Neural cell (in vitro differentiated cells): ENCODE measurements around the gene TMEM273. TPM values are rescaled to one million over a fixed set of nuclear protein-coding genes. Genes with fewer than 3 reads are reported as not detected.

Source experiments
- H2AFZ ChIP-seq: fragments of 200-600, 300-800 bp; sonication (generic), shearing (Covaris generic); 2 replicates; pipeline ENCODE4 v1.6.0; 2014; ENCODE audit warnings: low read depth, mild to moderate bottlenecking, antibody characterized with exemption, low read length, moderate library complexity
- H3F3A ChIP-seq: fragments of 200-600 bp; shearing (Covaris generic); 2 replicates; pipeline ENCODE4 v1.6.1; 2016; ENCODE audit warnings: mild to moderate bottlenecking, moderate library complexity, mixed read lengths, antibody characterized with exemption, low read length; ENCODE audit not compliant: insufficient read depth, poor library complexity, severe bottlenecking
- H3K27ac ChIP-seq: fragments of 200-600, 300-800 bp; sonication (generic), shearing (Covaris generic); 2 replicates; pipeline ENCODE4 v1.5.1; 2014; ENCODE audit warnings: mild to moderate bottlenecking, low read length, moderate library complexity
- H3K27me3 ChIP-seq: fragments of 300-800, 200-600 bp; sonication (generic), shearing (Covaris generic); 2 replicates; pipeline ENCODE4 v1.6.0; 2014; ENCODE audit warnings: mild to moderate bottlenecking, low read depth, low read length, moderate library complexity; ENCODE audit not compliant: insufficient read depth
- H3K36me3 ChIP-seq: fragments of 300-800, 200-600 bp; sonication (generic), shearing (Covaris generic); 2 replicates; pipeline ENCODE4 v1.5.1; 2014; ENCODE audit warnings: mild to moderate bottlenecking, antibody characterized with exemption, low read length, moderate library complexity; ENCODE audit not compliant: insufficient read depth
- H3K4me2 ChIP-seq: fragments of 300-800, 200-600 bp; sonication (generic), shearing (Covaris generic); 2 replicates; pipeline ENCODE4 v1.6.0; 2014; ENCODE audit warnings: mild to moderate bottlenecking, low read length
- H3K4me3 ChIP-seq: fragments of 300-800, 200-600 bp; sonication (generic), shearing (Covaris generic); 2 replicates; pipeline ENCODE4 v1.5.1; 2014; ENCODE audit warnings: mild to moderate bottlenecking, low read length, moderate library complexity
- H3K79me2 ChIP-seq: fragments of 200-600 bp; shearing (Covaris generic); replicated peaks from 2 replicates; pipeline ENCODE4 v1.6.0; 2014; ENCODE audit warnings: mild to moderate bottlenecking, low read length, moderate library complexity; ENCODE audit not compliant: insufficient read depth
- H3K9ac ChIP-seq: fragments of 300-800, 200-600 bp; sonication (generic), shearing (Covaris generic); 2 replicates; pipeline ENCODE4 v1.6.1; 2016; ENCODE audit warnings: mild to moderate bottlenecking, low read length, mixed read lengths
- H3K9me2 ChIP-seq: fragments of 200-600 bp; shearing (Covaris generic); 2 replicates; pipeline ENCODE4 v1.6.1; 2016; ENCODE audit warnings: mild to moderate bottlenecking, low read length, mixed read lengths; ENCODE audit not compliant: insufficient read depth
- H3K9me3 ChIP-seq: fragments of 200-600, 300-800 bp; sonication (generic), shearing (Covaris generic); 2 replicates; pipeline ENCODE4 v1.6.1; 2016; ENCODE audit warnings: mild to moderate bottlenecking, mixed run types, low read length, moderate library complexity, mixed read lengths
- H4K20me1 ChIP-seq: fragments of 200-600 bp; shearing (Covaris generic); 2 replicates; pipeline ENCODE4 v1.6.1; 2016; ENCODE audit warnings: mild to moderate bottlenecking, mixed run types; ENCODE audit not compliant: insufficient read depth
- CTCF ChIP-seq: fragments of 450-650 bp; IDR thresholded peaks from 2 replicates; pipeline ENCODE4 v1.5.1; 2014; ENCODE audit warnings: antibody characterized with exemption, mild to moderate bottlenecking, moderate library complexity; ENCODE audit not compliant: poor library complexity, severe bottlenecking
- EP300 ChIP-seq: fragments of 450-650 bp; conservative IDR thresholded peaks from 2 replicates; pipeline ENCODE4 v1.6.1; 2014; ENCODE audit warnings: antibody characterized with exemption, mild to moderate bottlenecking, moderate library complexity; ENCODE audit not compliant: poor library complexity, severe bottlenecking
- EZH2 ChIP-seq: fragments of 200-600, 300-800 bp; shearing (Covaris generic), sonication (generic); IDR thresholded peaks from 2 replicates; pipeline ENCODE4 v1.6.1; 2014; ENCODE audit warnings: antibody characterized with exemption, low read length, borderline replicate concordance, mild to moderate bottlenecking; ENCODE audit not compliant: insufficient read depth, poor library complexity, severe bottlenecking
- MXI1 ChIP-seq: fragments of 450-650 bp; conservative IDR thresholded peaks from 2 replicates; pipeline ENCODE4 v1.6.1; 2014; ENCODE audit warnings: antibody characterized with exemption, mild to moderate bottlenecking; ENCODE audit not compliant: poor library complexity, severe bottlenecking
- POLR2AphosphoS5 ChIP-seq: IDR thresholded peaks from 2 replicates; pipeline ENCODE4 v1.6.1; 2012
- RAD21 ChIP-seq: fragments of 450-650 bp; conservative IDR thresholded peaks from 2 replicates; pipeline ENCODE4 v1.6.1; 2014; ENCODE audit warnings: antibody characterized with exemption, mild to moderate bottlenecking, moderate library complexity
- SMC3 ChIP-seq: fragments of 450-650 bp; conservative IDR thresholded peaks from 2 replicates; pipeline ENCODE4 v1.6.1; 2014; ENCODE audit warnings: antibody characterized with exemption, mild to moderate bottlenecking, moderate library complexity; ENCODE audit not compliant: poor library complexity
- TAF1 ChIP-seq: IDR thresholded peaks from 2 replicates; pipeline ENCODE4 v1.6.1; 2012; ENCODE audit warnings: low read depth
- polyA plus RNA-seq: library from polyadenylated mRNA; depleted of rRNA; stranded (reverse); fragments of >200 nt; gene quantifications from 2 replicates; pipeline ENCODE4 v1.2.3, GENCODE V29; 2014
- TF ChIP-seq, protein P1 (sequence below): IDR thresholded peaks from 2 replicates; pipeline ENCODE4 v1.6.1; 2012; ENCODE audit warnings: borderline replicate concordance

TMEM273 gene
- polyA plus RNA-seq, 1 donor from 2014 or later, result not detected

- no peak overlapping the region for H2AFZ ChIP-seq
Measured at GRCh38 chr10:49213211-49213610, 25.0 kb upstream of the TMEM273 start.

DNA sequence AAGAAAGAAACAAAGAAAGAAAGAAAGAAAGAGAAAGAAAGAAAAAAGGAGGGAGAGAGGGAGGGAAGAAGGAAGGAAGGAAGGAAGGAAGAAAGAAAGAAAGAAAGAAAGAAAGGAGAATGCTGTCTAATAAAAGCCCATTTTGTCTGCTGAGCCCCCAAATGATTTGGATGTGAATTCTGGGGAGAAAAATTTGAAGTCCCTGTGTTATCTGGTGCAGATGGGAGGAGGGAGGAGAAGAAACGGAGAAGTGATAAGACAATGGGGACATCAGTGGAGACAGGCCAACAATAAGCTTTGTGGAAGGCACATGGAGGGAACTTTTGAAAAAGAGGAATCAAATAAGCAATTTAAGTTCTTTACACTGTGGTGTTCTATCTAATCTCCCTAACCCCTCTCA, 24.6 kb upstream of the TMEM273 start:
- no peak for TF ChIP-seq RAD21
- no peak for TF ChIP-seq POLR2AphosphoS5
- no peak for TF ChIP-seq CTCF
- no peak for TF ChIP-seq TAF1
- no peak for TF ChIP-seq EZH2
- TF ChIP-seq MXI1, result no peak
- no peak for TF ChIP-seq SMC3
- no peak for TF ChIP-seq EP300
- TF ChIP-seq, protein P1, sequence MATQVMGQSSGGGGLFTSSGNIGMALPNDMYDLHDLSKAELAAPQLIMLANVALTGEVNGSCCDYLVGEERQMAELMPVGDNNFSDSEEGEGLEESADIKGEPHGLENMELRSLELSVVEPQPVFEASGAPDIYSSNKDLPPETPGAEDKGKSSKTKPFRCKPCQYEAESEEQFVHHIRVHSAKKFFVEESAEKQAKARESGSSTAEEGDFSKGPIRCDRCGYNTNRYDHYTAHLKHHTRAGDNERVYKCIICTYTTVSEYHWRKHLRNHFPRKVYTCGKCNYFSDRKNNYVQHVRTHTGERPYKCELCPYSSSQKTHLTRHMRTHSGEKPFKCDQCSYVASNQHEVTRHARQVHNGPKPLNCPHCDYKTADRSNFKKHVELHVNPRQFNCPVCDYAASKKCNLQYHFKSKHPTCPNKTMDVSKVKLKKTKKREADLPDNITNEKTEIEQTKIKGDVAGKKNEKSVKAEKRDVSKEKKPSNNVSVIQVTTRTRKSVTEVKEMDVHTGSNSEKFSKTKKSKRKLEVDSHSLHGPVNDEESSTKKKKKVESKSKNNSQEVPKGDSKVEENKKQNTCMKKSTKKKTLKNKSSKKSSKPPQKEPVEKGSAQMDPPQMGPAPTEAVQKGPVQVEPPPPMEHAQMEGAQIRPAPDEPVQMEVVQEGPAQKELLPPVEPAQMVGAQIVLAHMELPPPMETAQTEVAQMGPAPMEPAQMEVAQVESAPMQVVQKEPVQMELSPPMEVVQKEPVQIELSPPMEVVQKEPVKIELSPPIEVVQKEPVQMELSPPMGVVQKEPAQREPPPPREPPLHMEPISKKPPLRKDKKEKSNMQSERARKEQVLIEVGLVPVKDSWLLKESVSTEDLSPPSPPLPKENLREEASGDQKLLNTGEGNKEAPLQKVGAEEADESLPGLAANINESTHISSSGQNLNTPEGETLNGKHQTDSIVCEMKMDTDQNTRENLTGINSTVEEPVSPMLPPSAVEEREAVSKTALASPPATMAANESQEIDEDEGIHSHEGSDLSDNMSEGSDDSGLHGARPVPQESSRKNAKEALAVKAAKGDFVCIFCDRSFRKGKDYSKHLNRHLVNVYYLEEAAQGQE, result no peak
- Histone ChIP-seq H3K9me3 (no peaks in the 10 kb centered on the region), H3K36me3 (no peaks in the 10 kb centered on the region), H3F3A (no peaks in the 10 kb centered on the region), H3K4me2 (no peak overlapping the region), H3K9me2 (no peaks in the 10 kb centered on the region), H3K79me2 (no peaks in the 10 kb centered on the region), H2AFZ (no peak overlapping the region), H3K27me3 (no peaks in the 10 kb centered on the region), H4K20me1 (no peaks in the 10 kb centered on the region), H3K27ac (no peak overlapping the region), H3K9ac (no peak overlapping the region), H3K4me3 (no peak overlapping the region)

More at GRCh38 chr10:49213211-49213610, 25.0 kb upstream of the TMEM273 start:
- Histone ChIP-seq H3K36me3 (no peaks in the 10 kb centered on the region), H3K9me2 (no peaks in the 10 kb centered on the region), H3K9ac (no peak overlapping the region), H3K9me3 (no peaks in the 10 kb centered on the region), H3K27ac (no peak overlapping the region), H3F3A (no peaks in the 10 kb centered on the region), H3K4me3 (no peak overlapping the region), H3K27me3 (no peaks in the 10 kb centered on the region), H3K79me2 (no peaks in the 10 kb centered on the region), H4K20me1 (no peaks in the 10 kb centered on the region), H3K4me2 (no peak overlapping the region)
- TF ChIP-seq RAD21 (no peak), SMC3 (no peak), POLR2AphosphoS5 (no peak), CTCF (no peak)
- TF ChIP-seq, protein P1, result no peak
